IPS DF 19.7 (cell line): ENCODE results near the gene POMP.

Experiments
- DNase-seq: peaks from one replicate; pipeline ENCODE4 v3.0.0-alpha.2; 2013; ENCODE audit warnings: low read depth, low spot score

POMP gene, protein sequence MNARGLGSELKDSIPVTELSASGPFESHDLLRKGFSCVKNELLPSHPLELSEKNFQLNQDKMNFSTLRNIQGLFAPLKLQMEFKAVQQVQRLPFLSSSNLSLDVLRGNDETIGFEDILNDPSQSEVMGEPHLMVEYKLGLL

DNA sequence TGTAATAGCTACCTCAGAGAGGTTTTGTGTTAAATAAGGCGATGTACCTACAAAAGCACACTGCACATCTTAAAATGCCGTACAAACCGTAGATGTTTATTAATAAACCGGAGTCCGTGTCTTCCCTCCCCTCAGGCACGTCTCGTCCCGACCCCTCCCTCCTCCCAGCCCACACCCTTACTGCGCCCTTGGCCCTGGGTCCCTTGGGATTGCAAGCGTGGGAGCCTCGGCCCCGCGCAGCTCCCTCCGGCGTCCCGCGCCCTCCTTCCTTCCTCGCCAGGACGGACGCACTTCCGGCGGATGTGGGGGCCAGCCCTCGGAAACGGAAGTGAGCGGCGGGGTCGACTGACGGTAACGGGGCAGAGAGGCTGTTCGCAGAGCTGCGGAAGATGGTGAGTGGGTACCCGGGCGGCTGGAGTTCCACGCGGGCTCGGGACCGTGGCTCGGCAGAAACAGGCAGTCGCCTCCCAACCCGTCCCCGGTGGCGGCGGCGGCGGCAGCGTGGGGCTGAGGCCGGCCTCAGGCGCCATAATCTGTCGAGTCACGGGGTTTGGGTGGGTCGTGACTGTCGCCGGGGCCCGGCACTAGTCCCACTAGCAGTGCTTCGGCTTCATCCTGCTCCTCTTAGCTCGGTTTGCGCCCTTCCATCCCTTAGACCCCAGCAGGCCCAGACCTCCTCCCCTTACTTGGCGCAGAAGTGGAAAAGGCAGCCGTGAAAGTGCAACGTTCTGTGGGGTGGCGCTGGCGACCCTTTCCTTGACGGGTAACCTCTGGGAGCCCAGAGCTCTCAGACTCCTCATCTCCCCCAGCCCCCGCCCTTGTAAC lies at the start of gene POMP:
POMP (plus strand) TSS at position 335 of the 825 bp plus-strand sequence; CDS start at position 390, 55 bp downstream.
- peak; percentile 17 for DNase-seq

DNA sequence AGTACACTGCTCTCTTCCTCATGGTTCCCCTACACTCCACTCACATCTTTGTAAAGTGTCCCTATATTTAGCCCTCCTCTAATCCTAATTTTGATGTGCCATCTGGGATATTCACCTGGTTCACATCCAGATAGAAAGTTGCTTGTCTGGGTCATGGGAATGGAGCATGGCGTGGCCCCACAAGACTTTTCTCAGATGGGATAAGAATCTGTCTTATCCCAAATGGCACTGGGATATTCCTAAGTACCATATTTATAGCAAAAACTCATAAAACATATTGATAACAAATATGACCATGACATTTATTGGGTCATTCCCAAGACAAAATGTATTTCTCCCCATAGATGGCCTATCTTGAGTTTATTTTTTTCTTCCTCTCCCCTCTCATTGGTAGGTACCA lies 49.5 kb upstream of the POMP start:
- no peak for DNase-seq

DNA sequence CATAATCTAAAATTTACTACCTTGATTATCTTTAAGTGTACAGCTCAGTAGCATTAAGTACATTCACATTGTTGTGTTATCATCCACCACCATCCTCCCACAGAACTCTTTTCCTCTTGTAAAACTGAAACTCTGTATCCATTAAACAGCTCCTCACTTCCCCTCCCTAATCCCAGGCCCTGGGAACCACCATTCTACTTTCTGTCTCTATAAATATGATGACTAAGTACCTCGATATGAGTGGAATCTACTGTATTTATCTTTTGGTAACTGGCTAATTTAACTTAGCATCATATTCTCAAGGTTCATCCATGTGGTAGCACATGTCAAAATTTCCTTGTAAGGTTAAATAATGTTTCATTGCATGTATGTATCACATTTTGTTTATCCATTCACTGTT lies 49.0 kb upstream of the POMP start:
- no peak for DNase-seq

DNA sequence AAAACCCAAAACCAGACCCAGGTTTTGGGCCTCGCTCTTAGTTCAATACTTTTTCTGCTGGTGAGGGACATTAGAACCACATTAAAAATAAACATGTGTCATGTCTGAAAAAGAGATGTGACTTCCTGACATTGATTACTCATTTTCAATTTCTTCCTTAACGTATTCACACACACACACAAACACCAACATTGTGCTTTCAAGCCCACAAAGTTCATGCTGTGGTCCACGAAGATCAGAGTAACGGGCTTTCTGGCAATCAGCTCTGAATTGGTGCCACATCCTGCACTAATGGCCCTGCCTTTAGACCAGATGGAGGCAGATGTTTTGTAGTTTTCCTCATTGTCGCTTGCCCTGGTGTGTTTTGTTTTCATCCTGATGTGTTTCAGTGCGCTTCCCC lies 47.9 kb upstream of the POMP start:
- no peak for DNase-seq

DNA sequence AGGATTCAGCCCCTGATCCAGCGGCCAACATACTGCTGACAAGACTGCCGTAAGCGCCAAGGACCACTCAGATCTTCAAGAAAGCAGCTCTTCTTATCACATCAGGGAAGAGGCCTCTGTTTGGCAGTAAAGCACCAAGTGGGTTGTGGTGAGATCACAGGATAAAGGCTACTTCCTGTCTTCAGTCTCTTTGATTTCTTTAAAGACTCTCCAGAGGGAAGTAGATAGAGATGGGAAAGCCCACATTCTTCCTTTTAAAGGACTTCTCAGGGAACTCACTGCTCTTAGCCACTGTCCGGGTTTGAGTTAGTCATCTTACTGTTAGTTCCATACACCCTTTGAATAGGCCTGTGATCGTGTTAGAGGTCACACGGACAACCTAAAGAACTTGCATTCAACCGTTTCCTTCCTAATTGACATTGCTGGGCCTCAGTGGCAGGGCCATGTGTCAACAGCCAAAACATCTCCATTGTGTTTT lies 47.2 kb upstream of the POMP start:
- DNase-seq = no peak

DNA sequence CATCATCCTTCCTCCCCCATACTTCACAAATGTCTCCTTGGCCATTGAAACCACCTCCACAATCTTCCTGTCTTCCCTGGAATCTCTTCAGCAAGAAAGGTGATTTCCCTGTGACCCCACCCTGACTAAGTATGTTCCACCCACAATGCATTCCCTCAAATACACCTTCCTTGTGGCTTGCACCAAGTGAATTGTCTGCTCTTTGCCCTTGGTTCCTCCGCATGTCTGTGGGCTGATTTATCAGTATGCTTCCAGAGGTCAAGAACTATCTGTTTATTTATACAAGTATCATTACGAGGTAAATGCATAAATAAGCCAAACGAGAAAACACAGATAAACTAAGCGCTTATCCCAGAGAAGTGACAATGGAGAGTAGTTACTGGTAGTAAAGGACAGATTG lies 45.4 kb upstream of the POMP start:
- no peak for DNase-seq

DNA sequence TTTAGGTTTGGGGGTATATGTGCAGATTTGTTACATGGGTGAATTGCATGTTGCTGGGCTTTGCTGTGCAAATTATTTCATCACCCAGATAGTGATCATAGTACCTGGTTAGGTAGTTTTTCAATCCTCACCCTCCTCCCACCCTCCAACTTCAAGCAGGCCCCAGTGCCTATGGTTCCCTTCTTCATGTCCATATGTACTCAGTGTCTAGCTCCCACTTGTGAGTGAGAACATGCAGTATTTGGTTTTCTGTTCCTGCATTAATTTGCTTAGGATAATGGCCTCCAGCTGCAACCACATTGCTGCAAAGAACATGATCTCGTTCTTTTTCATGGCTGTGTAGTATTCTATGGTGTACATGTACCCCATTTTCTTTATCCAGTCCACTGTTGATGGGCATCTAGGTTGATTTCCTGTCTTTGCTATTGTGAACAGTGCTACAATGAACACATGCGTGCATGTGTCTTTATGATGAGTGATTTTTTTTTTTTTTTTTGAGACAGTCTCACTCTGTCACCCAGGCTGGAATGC lies 42.9 kb upstream of the POMP start:
- no peak for DNase-seq

DNA sequence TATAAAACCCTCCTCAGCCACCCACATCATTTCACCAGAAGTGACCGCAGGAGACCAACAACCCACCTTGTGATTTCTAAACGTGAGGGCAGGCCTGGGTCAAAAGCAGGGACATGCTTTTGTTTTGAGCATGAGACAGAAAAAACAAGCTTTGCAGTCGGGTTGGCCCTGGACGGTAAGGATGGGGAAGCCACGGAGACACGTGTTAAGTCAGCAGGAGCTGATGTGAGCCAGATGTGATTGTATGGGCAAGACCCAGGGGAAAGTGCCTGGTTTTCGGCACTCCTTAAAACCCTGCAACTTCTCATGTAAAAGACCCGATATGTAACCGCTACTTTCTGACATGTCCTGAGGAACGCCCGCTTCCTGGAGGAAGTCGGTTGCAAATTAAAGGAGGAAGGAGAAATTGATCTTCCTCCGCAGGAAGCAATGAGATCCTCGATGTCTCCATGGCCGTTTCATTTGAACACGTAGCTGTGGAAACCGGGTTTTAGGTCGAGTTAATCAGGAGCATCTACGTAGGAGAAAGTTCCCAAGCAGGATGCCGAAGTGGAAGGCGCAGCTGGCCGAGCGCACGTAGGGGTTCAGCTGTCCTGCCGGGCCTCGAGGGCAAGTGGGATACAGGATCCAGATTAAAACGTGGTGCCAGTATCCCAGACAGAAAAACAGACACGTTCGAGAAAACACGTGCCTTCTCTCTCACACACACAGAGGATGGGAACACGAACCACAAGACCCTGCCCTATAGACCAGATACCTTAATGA lies 40.5 kb upstream of the POMP start:
- DNase-seq = no peak

DNA sequence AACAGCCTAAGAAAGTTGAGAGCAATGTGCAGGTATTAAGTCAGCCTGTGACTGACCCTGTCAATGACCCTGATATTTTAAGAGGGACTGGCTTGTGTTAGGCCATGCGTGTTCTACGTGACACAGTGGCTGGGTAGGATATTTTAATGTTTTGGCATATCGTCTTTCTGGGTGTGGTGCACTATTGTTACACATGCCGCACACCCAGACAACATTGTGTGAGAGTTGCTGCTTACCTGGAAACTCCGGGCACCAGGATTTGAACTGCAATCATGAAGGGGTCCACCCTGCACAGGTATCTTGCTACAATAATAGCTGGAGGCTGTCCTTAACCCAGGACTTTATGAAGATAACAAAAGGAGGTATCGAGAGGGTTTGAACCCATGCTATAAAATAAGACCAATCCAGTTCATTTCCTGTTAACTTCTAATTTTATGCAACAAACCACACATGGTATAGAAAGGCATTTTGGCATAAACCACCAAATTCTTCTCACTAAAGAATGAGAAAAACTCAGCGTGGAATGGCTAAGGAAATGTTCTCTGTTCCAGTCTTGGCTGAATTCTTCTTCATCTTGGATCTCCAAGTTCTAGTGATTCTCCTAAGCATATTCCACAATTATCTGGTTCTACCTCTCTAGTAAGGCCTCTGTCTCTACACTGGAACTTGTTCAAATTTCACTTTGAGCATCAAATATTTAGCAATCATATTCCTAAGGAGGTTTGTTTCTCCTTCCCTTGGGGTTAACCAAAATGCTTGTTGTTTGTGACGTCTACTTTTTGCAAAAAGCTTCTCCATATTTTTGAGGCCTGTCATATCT lies 38.7 kb upstream of the POMP start:
- no peak for DNase-seq

DNA sequence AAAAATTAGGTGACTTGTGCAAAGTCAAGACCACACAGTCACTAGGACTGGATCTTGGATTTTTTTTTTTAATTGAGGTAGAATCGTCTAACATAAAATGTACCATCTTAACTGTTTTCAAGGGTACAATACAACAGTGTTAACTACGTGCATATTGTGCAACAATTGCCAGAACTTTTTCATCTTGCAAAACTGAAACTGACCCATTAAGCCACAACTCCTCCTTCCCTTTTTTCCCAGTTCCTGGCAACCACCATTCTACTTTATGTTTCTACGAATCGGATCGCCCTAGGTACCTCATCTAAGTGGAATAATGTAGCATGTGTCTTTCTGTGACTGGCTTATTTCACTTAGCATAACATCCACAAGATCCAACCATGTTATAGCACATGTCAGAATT lies 37.5 kb upstream of the POMP start:
- DNase-seq = no peak

DNA sequence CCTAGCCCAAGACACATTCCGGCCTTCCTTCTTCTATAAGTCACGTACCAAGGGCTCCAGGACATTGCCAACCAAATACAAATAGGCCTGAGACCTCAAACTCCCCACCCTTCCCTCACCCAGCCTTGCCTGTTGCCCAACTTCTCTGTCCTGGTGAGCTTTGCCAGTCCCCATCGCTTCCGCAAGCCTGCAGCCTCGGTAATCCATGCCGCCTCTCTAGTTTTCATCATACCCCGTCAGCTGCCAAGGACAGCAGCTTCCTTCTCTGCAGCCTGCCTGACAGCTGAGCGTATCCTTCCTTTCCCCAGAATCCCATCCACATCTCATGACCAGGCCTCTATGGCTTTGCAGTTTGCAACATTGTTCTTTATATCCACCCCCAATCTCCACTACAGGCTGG lies 36.6 kb upstream of the POMP start:
- DNase-seq = no peak

DNA sequence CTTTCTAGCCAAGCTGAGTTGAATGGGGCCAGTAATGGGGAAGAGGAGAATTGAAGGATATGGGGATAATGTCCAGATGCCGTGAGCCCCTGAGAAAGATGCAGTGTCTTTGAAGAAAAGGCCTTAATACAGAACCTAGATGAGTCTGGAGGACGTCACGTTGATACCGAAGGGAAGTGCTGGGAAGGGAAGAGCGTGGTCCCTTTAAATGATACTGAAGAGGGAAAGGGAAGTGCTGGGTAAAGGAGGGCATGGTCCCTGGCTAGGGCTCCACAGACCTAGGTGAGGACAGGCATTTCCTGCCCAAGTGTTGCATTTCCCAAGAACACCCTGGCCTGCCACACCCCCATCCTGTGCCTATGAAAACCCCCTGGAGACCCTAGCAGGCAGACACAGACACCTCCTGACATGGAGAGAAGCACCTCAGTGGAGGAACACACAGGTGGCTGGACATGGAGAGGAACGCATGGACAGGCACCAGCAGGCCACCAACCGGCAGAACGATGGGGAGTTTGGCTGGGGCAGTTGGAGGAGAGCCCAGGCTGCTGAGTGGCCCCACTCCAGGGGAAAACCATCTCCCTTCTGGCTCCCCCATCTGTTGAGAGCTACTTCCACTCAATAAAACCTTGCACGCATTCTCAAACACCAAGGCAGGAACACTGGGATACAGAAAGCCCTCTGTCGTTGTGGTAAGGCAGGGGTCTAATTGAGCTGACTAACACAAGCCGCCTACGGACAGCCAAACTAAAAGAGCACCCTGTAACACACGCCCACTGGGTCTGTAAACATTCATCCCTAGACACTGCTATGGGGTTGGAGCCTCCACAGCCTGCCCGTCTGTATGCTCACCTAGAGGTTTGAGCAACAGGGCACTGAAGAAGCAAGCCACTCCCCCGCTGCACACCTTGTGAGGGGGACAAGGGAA lies 34.9 kb upstream of the POMP start:
- peak; percentile 15 for DNase-seq

DNA sequence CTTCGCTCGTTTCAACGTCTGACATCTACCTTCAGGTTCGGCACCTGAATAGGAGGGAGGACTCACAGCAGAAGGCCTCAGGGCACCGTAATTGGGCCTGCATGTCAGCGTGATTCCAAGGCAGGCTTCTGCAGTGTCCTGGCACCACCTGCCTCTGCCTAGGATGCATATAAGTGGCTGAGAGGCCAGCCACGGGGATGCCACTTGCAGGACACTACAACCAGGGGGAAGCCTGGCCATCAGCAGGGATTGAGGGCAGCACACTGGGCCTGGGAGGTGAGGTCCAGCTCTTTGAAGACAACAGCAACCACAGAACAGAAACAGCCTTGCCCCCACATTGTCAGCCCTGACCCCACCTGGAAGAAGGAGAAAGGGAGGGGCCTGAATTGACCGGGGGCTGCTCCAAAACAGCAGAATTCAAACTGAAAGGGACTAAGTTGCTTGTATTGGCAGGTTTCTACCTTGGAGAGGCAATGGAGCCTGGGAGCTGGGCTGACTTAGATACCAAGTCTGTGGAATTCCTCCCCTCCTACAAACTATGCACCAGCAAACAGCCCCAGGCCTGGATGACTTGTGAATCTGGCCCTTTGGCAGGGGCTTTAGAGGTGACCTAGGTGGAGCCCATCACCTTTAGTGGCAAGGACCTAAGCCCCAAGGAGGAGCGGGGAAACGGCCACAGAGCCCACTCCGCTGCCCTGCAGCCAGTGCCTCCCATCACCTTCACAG lies 34.1 kb upstream of the POMP start:
- DNase-seq = no peak

DNA sequence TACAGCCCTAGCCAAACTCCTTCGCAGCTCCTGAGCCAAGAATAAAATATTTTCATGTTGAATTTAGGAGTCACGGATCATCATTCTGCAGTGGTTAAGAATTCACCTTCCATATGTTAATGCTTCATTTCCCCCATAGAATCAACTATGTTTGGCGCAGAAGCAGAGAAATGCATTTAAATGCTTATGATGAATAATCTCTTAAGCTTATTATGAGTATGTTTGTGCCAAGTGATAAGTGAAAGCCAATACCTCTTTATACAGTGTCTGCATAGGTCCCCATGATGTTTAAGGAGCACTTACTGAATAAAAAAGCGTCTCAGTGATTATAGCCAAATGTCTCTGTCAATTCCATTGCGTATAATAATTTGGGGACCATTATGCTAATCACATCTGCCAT lies 32.7 kb upstream of the POMP start:
- DNase-seq = no peak

DNA sequence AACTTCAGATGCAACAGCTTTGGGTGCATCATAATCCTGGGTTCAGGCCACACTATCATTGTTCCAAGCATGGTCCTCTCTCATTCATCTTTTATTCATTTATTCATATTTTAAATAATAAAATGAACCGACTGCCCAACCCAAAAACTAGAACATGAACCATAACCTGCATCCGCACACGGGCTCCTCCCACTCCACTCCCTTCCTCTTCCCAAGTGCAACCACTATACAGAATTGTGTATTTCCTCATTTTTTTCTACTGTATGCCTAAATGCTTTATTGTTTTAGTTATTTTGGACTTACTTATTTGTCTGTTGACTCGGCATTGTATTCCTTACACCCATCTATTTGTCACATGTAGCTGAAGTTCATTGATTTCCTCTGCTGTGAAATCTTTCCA lies 30.7 kb upstream of the POMP start:
- DNase-seq = no peak

DNA sequence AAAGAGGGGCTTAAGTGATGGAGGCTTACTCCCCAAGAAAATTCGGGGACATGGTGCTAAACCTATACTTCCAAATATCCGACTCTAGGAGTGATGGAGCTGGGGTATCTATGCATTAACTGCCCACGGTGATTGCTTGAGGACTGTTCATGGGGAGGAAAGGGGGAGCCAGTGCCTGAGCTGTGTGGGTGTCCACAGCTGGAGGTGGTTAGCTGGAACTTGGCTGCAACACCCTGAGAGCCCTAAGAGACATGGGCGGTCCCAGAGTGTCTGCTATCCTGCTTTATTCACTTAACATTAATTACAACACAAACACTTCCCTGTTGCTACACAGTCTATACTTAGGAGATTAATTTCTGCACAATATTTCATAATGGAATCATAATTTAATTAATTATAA lies 28.1 kb upstream of the POMP start:
- DNase-seq = no peak

DNA sequence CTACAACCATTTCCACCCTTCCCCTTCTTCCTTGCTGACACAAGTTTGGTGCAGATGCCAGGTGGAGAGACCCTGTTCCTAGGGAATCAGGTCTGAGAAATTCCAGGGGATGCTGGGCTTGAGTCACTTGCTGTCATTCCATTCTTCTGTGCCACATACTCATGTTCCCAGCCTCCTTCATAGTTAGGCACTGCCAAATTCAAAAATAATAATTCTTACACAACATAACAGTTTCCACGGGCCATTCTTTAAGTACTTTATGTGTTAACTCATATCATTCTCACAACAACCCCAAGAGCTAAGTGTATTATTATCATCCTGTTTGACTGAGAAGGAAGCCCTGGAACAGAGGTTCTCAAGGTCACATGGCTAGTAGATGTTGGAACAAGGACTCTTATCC lies 27.1 kb upstream of the POMP start:
- DNase-seq = no peak

DNA sequence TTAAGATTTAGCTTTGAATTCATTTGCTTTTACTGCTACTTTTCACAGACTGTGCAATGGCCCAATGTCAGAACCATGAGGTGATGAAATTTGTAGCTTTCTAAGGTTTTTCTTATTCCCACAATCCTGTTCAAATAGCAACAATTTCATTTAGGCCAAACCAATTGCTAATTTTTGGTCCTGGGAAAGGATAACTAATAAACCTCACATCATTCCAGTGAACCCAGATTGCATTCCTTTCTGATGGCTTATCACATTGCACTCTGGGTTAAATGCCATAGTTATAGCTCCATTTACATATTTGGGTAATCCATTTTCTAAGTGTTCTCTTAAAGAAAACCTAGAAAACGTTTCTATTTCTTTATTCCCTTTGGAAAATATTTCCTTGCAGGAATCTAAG lies 22.9 kb upstream of the POMP start:
- DNase-seq = no peak

DNA sequence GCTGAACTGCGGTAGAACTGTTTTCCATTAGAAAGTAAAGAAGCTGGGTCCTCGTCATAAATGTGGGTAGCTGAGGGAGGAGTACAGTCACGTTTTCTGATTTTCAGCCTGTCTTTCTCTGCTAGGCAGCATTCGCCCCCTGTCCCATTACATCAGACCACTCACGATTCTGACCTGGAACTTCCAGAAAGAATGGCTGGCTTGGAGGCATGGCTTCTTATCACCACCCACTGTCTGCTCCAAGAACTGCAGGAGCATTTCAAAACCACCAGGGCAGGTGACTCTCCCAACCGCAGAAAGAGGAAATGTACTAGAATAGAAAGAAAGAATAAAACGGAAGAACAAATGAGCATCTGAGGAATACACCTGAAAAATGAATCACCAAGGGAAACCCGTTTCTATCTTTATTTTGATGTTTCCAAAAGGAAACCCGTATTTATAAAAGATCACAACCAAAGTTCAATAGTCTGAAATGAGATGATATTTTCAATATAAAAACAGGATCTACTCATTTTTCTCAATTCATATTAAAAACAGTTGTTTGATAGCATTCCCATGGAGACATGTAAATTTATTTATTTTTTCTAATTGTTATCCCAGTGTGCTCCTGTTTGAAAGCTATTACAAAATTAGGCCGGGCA lies 22.1 kb upstream of the POMP start:
- DNase-seq = peak; percentile 61
